ENCODE measurements around the gene ZCRB1.
"Not testable (repeated sequence)": the region's sequence is repeated elsewhere in the genome, so short reads cannot be mapped to it uniquely, and the experiment has no call there.

Gene ZCRB1

DNA sequence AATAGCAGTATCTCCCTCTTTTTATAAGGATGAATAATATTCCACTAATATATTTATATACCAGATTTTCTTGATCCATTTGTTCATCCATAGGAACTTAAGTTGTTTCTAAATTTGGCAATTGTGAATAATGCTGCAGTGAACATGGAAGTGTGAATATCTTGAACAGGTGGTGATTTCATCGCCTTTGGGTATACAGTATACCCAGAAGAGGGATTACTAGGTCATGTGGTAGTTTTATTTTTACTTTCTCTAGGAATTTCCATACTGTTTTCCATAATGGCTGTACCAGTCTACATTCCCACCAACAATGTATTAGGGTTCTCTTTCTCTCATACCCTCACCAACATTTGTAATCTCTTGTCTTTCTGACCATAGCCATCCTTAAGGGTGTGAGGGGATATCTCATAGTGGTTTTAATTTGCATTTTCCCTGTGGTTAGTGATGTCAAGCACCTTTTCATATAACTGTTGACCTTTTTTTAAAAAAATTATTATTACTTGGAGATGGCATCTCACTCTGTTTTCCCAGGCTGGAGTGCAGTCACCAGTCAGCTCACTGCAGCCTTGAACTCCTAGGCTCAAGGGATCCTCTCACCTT lies 20.6 kb upstream of the ZCRB1 start:
- Mint-ChIP-seq H3K4me3 (no peak overlapping the region), H3K4me1 (ENCODE audit: low read depth) (peaks cover 7% of the 10 kb centered on the region), H3K36me3 (ENCODE audit: low read depth) (peaks cover 16% of the 10 kb centered on the region)

DNA sequence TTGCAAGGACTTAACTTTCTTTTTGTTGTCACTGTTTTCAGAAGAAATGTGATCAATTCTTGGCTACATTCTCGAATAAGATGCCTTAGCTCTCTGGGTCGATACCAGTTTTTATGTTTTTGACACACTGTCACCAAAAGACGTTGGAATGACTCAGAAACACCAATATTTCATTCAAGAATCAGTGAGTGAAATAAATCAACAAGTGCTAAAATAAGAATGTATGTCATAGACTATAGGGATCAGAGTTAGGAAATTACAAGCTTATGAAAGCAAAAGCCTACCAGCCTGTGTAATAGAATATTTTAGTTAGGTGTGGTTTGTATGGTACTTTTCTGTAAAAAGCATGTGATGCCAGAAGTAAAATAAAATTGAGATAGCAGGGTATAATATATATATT lies 17.8 kb upstream of the ZCRB1 start:
- Mint-ChIP-seq H3K4me3 (no peak overlapping the region), H3K27ac (no peak overlapping the region), H3K36me3 (ENCODE audit: low read depth) (peaks cover 12% of the 10 kb centered on the region)

More for the DNA sequence above, 20.6 kb upstream of the ZCRB1 start:
- Mint-ChIP-seq H3K9me3 (no peaks in the 10 kb centered on the region), H3K27ac (no peak overlapping the region), H3K27me3 (ENCODE audit: low read depth) (no peaks in the 10 kb centered on the region)
- no peak for DNase-seq (ENCODE audit: low spot score)

DNA sequence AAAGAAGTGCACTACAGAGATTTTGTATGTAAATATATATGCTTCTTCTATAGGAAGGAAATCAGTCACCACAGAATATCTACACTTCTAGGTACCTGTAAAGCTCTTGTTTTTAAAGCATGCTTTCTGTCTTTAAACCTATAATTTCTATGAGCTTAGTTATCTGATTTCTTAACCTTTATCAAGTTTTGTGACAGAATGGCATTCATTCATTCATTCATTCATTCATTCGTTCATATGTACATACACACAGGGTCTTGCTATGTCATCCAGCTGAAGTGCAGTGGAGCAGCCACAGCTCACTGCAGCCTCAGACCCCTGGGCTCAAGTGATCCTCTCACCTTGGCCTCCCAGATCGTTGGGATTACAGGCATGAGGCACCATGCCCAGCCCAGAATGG lies 16.1 kb upstream of the ZCRB1 start:
- peaks cover 17% of the 10 kb centered on the region for H3K36me3 Mint-ChIP-seq (ENCODE audit: low read depth)
- no peak overlapping the region for H3K4me3 Mint-ChIP-seq
- DNase-seq (ENCODE audit: low spot score), result no peak
- no peaks in the 10 kb centered on the region for H3K27me3 Mint-ChIP-seq (ENCODE audit: low read depth)
- peaks cover 16% of the 10 kb centered on the region for H3K4me1 Mint-ChIP-seq (ENCODE audit: low read depth)
- H3K9me3 Mint-ChIP-seq, result no peaks in the 10 kb centered on the region
- no peak overlapping the region for H3K27ac Mint-ChIP-seq

More for the DNA sequence above, 17.8 kb upstream of the ZCRB1 start:
- no peaks in the 10 kb centered on the region for H3K9me3 Mint-ChIP-seq
- DNase-seq (ENCODE audit: low spot score), result no peak
- peaks cover 10% of the 10 kb centered on the region for H3K4me1 Mint-ChIP-seq (ENCODE audit: low read depth)
- no peaks in the 10 kb centered on the region for H3K27me3 Mint-ChIP-seq (ENCODE audit: low read depth)

DNA sequence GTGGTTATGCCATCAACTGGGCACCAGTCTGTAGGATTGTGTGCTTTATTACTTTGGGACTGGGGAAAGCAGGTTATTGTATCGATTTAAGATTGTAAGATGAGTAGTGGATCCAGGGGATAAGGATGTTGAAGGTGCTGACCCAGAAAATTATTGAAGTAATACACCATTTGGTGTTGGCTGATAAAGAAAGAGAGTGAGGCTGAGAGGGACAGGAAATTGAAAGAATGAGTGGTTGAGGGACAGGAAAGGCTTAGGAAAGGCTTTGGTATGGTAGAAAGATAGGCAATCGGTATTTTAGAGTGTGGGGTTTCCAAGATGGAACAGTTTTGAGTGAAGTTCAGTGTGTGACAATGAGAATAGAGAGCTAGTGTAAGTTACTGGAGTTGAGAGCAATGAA lies 12.4 kb upstream of the ZCRB1 start:
- H3K36me3 Mint-ChIP-seq (ENCODE audit: low read depth), result peaks cover 18% of the 10 kb centered on the region
- H3K4me3 Mint-ChIP-seq, result no peak overlapping the region
- no peak overlapping the region for H3K27ac Mint-ChIP-seq

DNA sequence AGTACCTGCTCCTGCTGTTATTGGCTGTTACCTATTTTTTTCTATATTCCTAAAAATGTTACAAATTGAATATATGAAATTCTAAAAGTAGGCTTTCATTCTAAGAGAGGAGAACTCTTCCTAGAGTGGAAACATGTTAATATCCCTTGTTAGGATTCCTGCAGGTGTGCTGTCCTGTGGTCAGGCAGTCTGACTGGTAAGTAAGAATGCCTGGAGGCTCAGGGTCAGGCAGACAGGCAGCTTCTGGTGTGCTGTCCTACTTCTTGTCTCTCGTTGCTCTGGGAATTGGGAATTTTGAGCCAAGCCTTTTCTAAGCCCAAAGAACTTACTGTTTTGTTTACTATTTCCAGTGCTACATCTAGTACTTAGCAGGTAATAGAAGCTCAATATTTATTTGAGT lies 10.4 kb upstream of the ZCRB1 start:
- Mint-ChIP-seq H3K36me3 (ENCODE audit: low read depth) (peaks cover 18% of the 10 kb centered on the region), H3K4me3 (no peak overlapping the region), H3K9me3 (no peaks in the 10 kb centered on the region), H3K27ac (no peak overlapping the region), H3K27me3 (ENCODE audit: low read depth) (no peaks in the 10 kb centered on the region), H3K4me1 (ENCODE audit: low read depth) (peaks cover 30% of the 10 kb centered on the region)
- no peak for DNase-seq (ENCODE audit: low spot score)

More for the DNA sequence above, 12.4 kb upstream of the ZCRB1 start:
- Mint-ChIP-seq H3K4me1 (ENCODE audit: low read depth) (peaks cover 25% of the 10 kb centered on the region), H3K9me3 (no peaks in the 10 kb centered on the region), H3K27me3 (ENCODE audit: low read depth) (no peaks in the 10 kb centered on the region)
- no peak for DNase-seq (ENCODE audit: low spot score)

DNA sequence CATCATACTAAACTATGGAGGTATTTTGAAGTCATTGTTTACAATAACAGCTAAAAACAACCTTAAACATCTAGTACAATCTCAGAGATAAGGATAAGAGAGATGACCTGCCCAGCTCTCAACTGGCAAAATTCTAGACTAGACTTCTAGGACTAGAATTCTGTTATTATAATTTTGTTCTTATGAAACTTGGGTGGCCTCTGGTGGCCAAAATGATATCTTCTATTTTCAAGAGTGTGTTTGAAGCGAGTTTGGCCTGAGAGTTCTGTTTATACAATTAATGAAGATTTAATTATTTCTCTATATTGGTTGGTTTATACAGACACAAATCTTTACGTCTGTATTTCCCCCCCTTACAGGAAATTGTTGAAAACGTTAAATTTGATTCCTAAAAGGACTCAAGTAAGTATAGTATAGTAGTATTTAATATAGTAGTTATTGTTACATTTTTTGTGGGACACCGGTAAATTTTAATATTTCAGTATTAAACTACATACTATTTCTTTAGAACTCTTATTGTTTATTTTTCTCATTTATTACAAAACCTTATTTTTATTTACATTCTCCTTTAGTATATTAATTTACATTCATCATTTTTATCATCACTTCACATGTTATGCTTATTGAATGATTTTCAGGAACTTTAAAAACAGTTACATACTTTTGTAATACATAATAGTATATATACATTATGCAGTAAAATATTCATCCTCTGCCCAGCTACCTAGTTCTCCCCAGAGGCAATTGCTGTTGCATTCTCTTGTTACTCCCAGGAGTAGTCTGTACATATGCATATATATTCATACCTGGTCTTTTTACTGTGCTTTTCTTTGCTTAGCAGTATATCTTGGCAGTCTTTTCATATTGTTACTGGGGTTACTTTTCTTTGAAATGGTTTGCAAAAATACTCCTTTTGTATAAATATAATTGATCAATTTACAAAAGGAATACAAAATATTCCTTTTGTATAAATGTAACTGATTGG lies 6.7 kb upstream of the ZCRB1 start:
- DNase-seq (ENCODE audit: low spot score), result no peak
- no peak overlapping the region for H3K4me3 Mint-ChIP-seq
- H3K36me3 Mint-ChIP-seq (ENCODE audit: low read depth), result peaks cover 16% of the 10 kb centered on the region
- H3K4me1 Mint-ChIP-seq (ENCODE audit: low read depth), result peaks cover 40% of the 10 kb centered on the region
- H3K9me3 Mint-ChIP-seq, result no peaks in the 10 kb centered on the region
- no peaks in the 10 kb centered on the region for H3K27me3 Mint-ChIP-seq (ENCODE audit: low read depth)
- no peak overlapping the region for H3K27ac Mint-ChIP-seq

DNA sequence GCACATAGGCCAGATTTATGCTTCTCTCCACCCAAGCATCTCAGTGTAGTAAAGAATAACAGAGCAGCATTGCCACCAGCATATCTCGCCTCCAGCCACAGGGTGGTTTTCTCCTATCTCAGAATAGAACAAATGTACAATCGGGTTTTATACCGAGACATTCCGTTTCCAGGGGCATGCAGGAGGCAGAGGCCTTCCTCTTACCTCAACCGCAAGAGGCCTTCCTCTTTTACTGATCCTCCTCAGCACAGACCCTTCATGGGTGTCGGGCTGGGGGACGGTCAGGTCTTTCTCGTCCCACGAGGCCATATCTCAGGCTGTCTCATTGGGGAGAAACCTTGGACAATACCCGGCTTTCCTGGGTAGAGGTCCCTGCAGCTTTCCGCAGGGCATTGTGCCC lies 4.2 kb upstream of the ZCRB1 start:
- H3K4me3 Mint-ChIP-seq, result not testable (repeated sequence)

DNA sequence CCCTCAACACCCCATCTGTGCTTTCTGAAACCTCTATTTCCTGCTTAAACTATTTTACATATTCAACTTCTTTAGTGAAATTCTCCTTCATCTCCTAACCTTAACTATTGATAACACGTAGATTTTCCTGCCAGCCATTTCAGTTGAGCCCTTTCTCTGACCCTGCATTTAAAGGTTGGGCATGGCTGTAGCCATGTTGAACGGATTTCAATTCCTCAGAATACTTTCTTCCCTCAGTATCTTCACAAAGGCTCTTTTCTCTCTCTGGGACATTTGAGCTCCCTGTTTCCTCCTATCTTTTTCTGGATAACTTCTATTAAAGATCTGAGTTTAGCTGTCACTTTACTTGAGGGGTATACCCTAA lies 1.3 kb upstream of the ZCRB1 start:
- Mint-ChIP-seq H3K27me3 (ENCODE audit: low read depth) (no peaks in the 10 kb centered on the region), H3K4me1 (ENCODE audit: low read depth) (peaks cover 41% of the 10 kb centered on the region), H3K4me3 (peak overlapping the region; percentile 95), H3K36me3 (ENCODE audit: low read depth) (peaks cover 8% of the 10 kb centered on the region), H3K9me3 (no peaks in the 10 kb centered on the region), H3K27ac (peak overlapping the region; percentile 98)
- no peak for DNase-seq (ENCODE audit: low spot score)

More for the DNA sequence above, 4.2 kb upstream of the ZCRB1 start:
- not testable (repeated sequence) for H3K9me3 Mint-ChIP-seq; H3K27me3 Mint-ChIP-seq (ENCODE audit: low read depth); H3K36me3 Mint-ChIP-seq (ENCODE audit: low read depth); H3K27ac Mint-ChIP-seq; DNase-seq (ENCODE audit: low spot score)
- H3K4me1 Mint-ChIP-seq (ENCODE audit: low read depth), result peaks cover 49% of the 10 kb centered on the region

DNA sequence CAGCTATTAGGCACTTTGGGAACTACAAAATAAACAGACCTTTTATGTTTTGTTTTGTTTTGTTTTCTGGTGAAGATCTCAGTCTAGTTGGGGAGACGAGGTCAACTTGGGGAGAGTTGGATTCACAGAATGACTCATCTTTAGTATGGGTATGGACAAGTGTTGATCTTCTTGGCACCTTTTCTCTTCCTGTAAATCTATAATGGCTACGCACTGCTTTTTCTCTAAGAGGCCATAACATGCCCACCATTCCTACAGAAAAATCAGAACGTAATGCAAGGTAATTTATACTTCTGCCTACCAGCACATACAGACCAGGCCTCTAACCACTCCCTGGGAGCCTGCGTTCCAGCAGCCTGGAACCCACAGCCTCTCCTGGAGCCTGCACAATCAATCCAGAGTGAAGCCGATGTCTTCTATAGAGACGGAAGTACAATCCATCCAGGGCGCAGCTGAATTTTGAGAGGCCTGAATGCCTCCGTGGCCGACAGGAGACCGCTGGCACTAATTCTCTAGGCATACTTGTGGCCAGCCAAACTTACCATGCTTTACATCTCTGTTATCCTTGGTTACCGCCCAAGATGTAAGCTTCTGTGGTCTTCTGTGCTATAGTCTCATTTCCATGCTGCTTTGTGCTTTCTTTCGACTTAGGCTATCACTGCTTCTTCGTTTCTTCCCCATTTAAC lies 790 bp upstream of the ZCRB1 start:
- Mint-ChIP-seq H3K27me3 (ENCODE audit: low read depth) (no peaks in the 10 kb centered on the region), H3K36me3 (ENCODE audit: low read depth) (peaks cover 8% of the 10 kb centered on the region), H3K4me3 (peak overlapping the region; percentile 95), H3K4me1 (ENCODE audit: low read depth) (peaks cover 38% of the 10 kb centered on the region), H3K9me3 (no peaks in the 10 kb centered on the region), H3K27ac (peak overlapping the region; percentile 98)
- no peak for DNase-seq (ENCODE audit: low spot score)

DNA sequence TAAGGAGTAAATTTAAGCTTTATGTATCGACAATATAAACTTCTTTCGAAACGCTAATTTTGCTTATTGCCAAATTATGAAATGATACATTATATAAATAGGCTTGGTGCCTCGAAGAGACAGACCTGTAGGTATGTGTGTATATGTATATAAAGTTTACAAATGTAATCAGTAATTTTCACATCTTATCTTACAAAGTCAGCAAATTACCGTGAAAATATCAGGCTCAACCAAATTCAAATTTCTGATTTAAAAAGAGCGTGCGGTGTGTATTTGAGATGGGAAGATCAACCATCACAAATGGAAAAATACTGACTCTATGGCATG lies 605 bp downstream of the ZCRB1 start:
- Mint-ChIP-seq H3K36me3 (ENCODE audit: low read depth) (peaks cover 13% of the 10 kb centered on the region), H3K27me3 (ENCODE audit: low read depth) (no peaks in the 10 kb centered on the region), H3K4me1 (ENCODE audit: low read depth) (peaks cover 32% of the 10 kb centered on the region), H3K9me3 (no peaks in the 10 kb centered on the region), H3K4me3 (peak overlapping the region; percentile 95), H3K27ac (peak overlapping the region; percentile 98)
- DNase-seq (ENCODE audit: low spot score), result no peak

DNA sequence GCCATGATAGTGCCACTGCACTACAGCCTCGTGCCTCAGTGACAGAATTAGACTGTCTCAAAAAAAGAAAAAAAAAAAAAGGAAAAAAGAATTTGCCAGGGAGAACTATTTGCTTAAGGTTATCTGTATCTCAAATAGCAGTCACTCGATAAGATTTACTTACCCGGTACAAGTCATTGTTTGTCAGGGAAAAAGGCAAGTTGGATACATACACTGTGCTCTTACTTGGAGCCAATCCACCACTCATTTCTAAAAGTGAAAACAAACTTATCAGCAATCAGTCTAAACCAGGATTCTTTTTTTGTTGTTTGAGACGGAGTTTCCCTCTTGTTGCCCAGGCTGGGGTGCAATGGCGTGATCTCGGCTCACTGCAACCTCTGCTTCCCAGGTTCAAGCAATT lies 2.0 kb downstream of the ZCRB1 start:
- DNase-seq (ENCODE audit: low spot score), result no peak
- Mint-ChIP-seq H3K27me3 (ENCODE audit: low read depth) (no peaks in the 10 kb centered on the region), H3K36me3 (ENCODE audit: low read depth) (peaks cover 10% of the 10 kb centered on the region), H3K4me1 (ENCODE audit: low read depth) (peaks cover 25% of the 10 kb centered on the region), H3K4me3 (no peak overlapping the region), H3K27ac (no peak overlapping the region), H3K9me3 (no peaks in the 10 kb centered on the region)

DNA sequence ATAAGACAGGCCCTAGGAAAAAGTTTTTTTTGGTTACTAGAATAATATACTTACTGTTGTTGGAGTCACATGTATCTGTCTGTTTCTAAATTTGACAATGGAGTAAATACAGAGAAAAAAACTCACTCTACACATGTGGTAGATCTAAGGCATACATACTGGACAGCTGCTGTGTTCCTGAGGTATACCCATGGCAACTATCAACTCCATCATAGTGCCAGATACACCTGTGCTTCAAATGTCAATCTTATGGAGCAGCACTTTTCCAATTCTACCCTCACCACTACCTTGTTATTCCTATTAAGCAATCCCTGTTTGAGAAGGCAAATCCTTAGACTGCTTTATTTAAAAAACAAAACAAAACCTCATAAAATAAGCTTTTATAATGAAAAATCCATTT lies 3.3 kb downstream of the ZCRB1 start:
- Mint-ChIP-seq H3K36me3 (ENCODE audit: low read depth) (peaks cover 11% of the 10 kb centered on the region), H3K4me1 (ENCODE audit: low read depth) (peaks cover 17% of the 10 kb centered on the region), H3K27me3 (ENCODE audit: low read depth) (no peaks in the 10 kb centered on the region), H3K9me3 (no peaks in the 10 kb centered on the region), H3K4me3 (no peak overlapping the region), H3K27ac (no peak overlapping the region)
- DNase-seq (ENCODE audit: low spot score), result no peak

DNA sequence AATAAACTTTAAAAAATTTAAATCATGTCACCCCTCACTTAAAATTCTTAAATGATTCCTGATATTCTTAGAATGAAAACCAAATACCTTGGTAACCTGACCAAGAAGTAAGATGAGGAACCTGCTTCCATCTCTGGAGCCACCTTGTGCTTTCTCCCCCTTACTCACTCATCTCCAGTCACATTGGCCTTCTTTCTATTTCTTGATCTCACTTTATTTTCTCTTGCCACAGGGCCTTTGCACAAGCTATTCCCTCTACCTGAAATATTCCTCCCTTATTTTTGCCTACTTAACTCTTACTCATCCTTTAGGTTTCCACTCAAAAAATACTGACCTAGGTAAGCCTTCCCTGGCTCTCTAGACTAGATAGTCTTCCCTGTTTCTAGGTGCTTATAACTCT lies 5.1 kb downstream of the ZCRB1 start:
- Mint-ChIP-seq H3K4me1 (ENCODE audit: low read depth) (peaks cover 10% of the 10 kb centered on the region), H3K27me3 (ENCODE audit: low read depth) (no peaks in the 10 kb centered on the region), H3K36me3 (ENCODE audit: low read depth) (peaks cover 11% of the 10 kb centered on the region), H3K27ac (no peak overlapping the region), H3K4me3 (no peak overlapping the region), H3K9me3 (no peaks in the 10 kb centered on the region)
- no peak for DNase-seq (ENCODE audit: low spot score)

DNA sequence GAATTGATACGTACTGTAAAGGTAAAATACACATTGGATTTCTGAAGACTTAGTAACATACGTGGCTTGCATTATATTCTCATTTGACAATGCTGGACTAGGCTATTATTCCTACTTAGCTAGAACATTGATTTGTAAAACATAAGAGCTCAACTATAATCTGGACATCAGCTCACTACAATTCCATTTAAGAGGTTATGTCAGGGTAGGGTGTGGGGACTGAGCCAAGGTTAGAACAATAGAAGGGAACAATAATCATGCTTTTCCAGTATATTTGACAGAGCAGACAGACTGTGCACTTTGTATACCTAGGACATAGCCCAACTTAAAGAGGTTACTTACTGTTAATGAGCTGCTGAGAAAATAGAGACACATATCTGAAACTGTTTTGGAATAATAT lies 10.8 kb downstream of the ZCRB1 start:
- Mint-ChIP-seq H3K4me3 (no peak overlapping the region), H3K9me3 (no peaks in the 10 kb centered on the region), H3K4me1 (ENCODE audit: low read depth) (no peaks in the 10 kb centered on the region), H3K36me3 (ENCODE audit: low read depth) (peaks cover 16% of the 10 kb centered on the region), H3K27me3 (ENCODE audit: low read depth) (no peaks in the 10 kb centered on the region), H3K27ac (no peak overlapping the region)
- DNase-seq (ENCODE audit: low spot score), result no peak
